ENCODE measurements around the gene PCNT.

PCNT gene

DNA sequence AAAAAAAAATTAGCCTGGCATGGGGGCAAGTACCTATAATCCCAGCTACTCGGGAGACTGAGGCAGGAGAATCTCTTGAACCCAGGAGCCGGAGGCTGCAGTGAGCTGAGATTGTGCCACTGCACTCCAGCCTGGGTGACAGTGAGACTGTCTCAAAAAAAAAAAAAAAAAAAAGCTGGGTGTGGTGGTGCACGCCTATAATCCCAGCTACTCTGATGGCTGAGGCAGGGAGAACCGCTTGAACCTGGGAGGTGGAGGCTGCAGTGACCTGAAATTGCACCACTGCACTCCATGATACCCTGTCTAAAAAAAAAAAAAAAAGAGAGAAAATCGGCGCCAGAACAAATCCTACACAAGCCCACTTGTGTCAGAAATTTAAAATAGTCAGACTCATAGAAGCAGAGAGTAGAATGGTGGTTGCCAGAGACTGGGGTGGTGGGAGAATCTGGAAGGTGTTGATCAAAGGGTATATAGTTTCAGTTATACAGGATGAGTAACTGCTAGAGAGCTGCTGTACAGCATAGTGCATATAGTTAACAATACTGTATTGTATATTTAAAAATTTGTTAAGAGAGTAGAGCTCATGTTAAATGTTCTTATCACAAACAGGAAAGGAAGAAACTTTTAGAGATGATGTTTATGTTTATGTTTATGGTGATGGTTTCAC is 144.3 kb downstream of the PCNT start:
- in situ Hi-C loops (cut with MboI; ENCODE audit: low sequenced_read_pairs, unreplicated experiment), result no loop called here
- DNase-seq (ENCODE audit: low spot score), result no peak
- TF ChIP-seq CTCF (IDR thresholded peaks at IDR 0.05; ENCODE audit: borderline replicate concordance, control extremely low read depth, extremely low read depth, insufficient read depth, missing control alignments), result no peak

GRCh38 chr21:46469275-46469674 is 145.3 kb downstream of the PCNT start:
- in situ Hi-C loops (cut with MboI; ENCODE audit: low sequenced_read_pairs, unreplicated experiment), result no loop called here
- no peak for TF ChIP-seq CTCF (IDR thresholded peaks at IDR 0.05; ENCODE audit: borderline replicate concordance, control extremely low read depth, extremely low read depth, insufficient read depth, missing control alignments)
- DNase-seq (ENCODE audit: low spot score), result no peak

- no peak for DNase-seq (ENCODE audit: low spot score)
- no peak for TF ChIP-seq CTCF (IDR thresholded peaks at IDR 0.05; ENCODE audit: borderline replicate concordance, control extremely low read depth, extremely low read depth, insufficient read depth, missing control alignments)
- in situ Hi-C loops (cut with MboI; ENCODE audit: low sequenced_read_pairs, unreplicated experiment), result no loop called here
These were observed 147.6 kb downstream of the PCNT start for GRCh38 chr21:46471514-46471913.

GRCh38 chr21:46472246-46472645 is 148.3 kb downstream of the PCNT start:
- in situ Hi-C loops (cut with MboI; ENCODE audit: low sequenced_read_pairs, unreplicated experiment), result no loop called here
- no peak for TF ChIP-seq CTCF (IDR thresholded peaks at IDR 0.05; ENCODE audit: borderline replicate concordance, control extremely low read depth, extremely low read depth, insufficient read depth, missing control alignments)
- DNase-seq (ENCODE audit: low spot score), result no peak

GRCh38 chr21:46474382-46474781 is 150.4 kb downstream of the PCNT start:
- in situ Hi-C loops (cut with MboI; ENCODE audit: low sequenced_read_pairs, unreplicated experiment), result no loop called here
- DNase-seq (ENCODE audit: low spot score), result no peak
- no peak for TF ChIP-seq CTCF (IDR thresholded peaks at IDR 0.05; ENCODE audit: borderline replicate concordance, control extremely low read depth, extremely low read depth, insufficient read depth, missing control alignments)

DNA sequence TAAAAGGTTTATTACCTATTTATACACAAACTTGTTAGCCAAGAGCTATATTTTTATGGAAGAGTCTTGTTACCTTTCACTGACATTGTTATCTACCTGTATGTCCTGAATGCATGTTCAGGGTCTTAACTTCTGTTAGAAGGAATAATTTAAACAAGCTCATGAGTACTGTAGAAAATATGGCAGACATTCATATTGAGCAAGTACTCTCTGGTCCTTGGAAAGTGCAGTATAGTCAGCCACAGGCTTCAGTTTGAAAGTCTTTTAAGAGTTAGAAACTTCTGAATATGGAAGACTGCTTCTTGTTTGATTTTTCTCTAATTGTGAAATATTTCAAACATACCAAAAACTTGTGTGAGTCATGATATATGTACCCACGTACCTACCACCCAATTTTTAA is 151.3 kb downstream of the PCNT start:
- in situ Hi-C loops (cut with MboI; ENCODE audit: low sequenced_read_pairs, unreplicated experiment), result no loop called here
- TF ChIP-seq CTCF (IDR thresholded peaks at IDR 0.05; ENCODE audit: borderline replicate concordance, control extremely low read depth, extremely low read depth, insufficient read depth, missing control alignments), result no peak
- no peak for DNase-seq (ENCODE audit: low spot score)
